Body of pancreas (tissue), 4 donors: ENCODE measurements around the gene KCNQ5. TPM values are rescaled to one million over a fixed set of nuclear protein-coding genes. Genes with fewer than 3 reads are reported as not detected.

Source experiments
- ATAC-seq: fragments of 150-250 bp; one replicate; pipeline ENCODE4 v1.9.1; 2016
- DNase-seq, 4 donors: peaks; one replicate each; pipeline ENCODE4 v3.0.0-alpha.2; 2019
- H3K27ac ChIP-seq, 4 donors: fragments of 200-600 bp; sonication (generic); 1 replicate in 3 of 4; 2 replicates in 1 of 4; pipeline versions ENCODE4 v1.5.1 to v1.6.1; 2016 to 2019; ENCODE audit warnings: mild to moderate bottlenecking in 1 of 4, mixed read lengths in 1 of 4, moderate library complexity in 1 of 4
- H3K27me3 ChIP-seq, 2 donors: fragments of 200-600 bp; sonication (generic); one replicate each; pipeline ENCODE4 v1.6.0; 2016; ENCODE audit warnings: mild to moderate bottlenecking in 1 of 2
- H3K36me3 ChIP-seq, 2 donors: fragments of 200-600 bp; sonication (generic); replicated peaks in 1 of 2; 2 replicates each; pipeline ENCODE4 v1.5.1; 2016; ENCODE audit warnings: low read depth in 2 of 2; ENCODE audit not compliant: insufficient read depth in 1 of 2
- H3K4me1 ChIP-seq: fragments of 200-600 bp; sonication (generic); one replicate; pipeline ENCODE4 v1.6.0; 2016
- H3K4me3 ChIP-seq, 2 donors: fragments of 200-600 bp; sonication (generic); 1 replicate in 1 of 2; 2 replicates in 1 of 2; pipeline ENCODE4 v1.5.1; 2016 to 2019
- H3K9me3 ChIP-seq, 3 donors: fragments of 200-600 bp; sonication (generic); 1 replicate in 2 of 3; 2 replicates in 1 of 3; pipeline ENCODE4 v1.5.1; 2016
- CTCF ChIP-seq, 7 experiments: fragments of 450-650 bp in 4 of 7; fragments of 200-600 bp in 3 of 7; sonication (generic) in 3 of 7; IDR thresholded peaks; one replicate each; pipeline ENCODE4 v1.5.1; 2016 to 2019; ENCODE audit warnings: antibody characterized with exemption in 7 of 7
- POLR2A ChIP-seq, 3 donors: fragments of 450-650 bp; IDR thresholded peaks; one replicate each; pipeline ENCODE4 v1.6.1; 2016; ENCODE audit warnings: antibody characterized with exemption in 3 of 3, mild to moderate bottlenecking in 2 of 3
- WGBS, 2 donors: methylation state at CpG; one replicate each; pipeline ENCODE4 v1.1.5; 2017; 5-methylcytosine and 5-hydroxymethylcytosine counted together
- intact Hi-C: fragments of 100-400 bp; cut with DNase I; formaldehyde crosslinking; loops from one replicate; pipeline ENCODE4 v1.15.1; 2023
- total RNA-seq, 2 donors: library from RNA; depleted of rRNA; stranded (reverse); fragments of >200 nt; gene quantifications; one replicate each; pipeline ENCODE4 v1.1.0, GENCODE V29; 2016

Gene KCNQ5
- total RNA-seq, 2 donors from 2014 or later, result 1.0 to 1.6 TPM

GRCh38 chr6:72953971-72954381 is 332.1 kb downstream of the KCNQ5 start:
- no peak for DNase-seq
- no peaks in the 10 kb centered on the region for H3K27me3 ChIP-seq
- no peaks in the 10 kb centered on the region for H3K4me1 ChIP-seq
- H3K27ac ChIP-seq, result no peak overlapping the region
- H3K36me3 ChIP-seq, result no peaks in the 10 kb centered on the region
- intact Hi-C loops, result no loop called here
- WGBS, 2 donors, result 16 to 25% methylated on average over 3 of the region's 3 CpGs
- no peak for ATAC-seq
- no peaks in the 10 kb centered on the region for H3K9me3 ChIP-seq
- TF ChIP-seq POLR2A (IDR thresholded peaks at IDR 0.05) (no peak), CTCF (IDR thresholded peaks at IDR 0.05) (no peak)
- H3K4me3 ChIP-seq, result no peak overlapping the region

GRCh38 chr6:72954716-72955115 is 332.9 kb downstream of the KCNQ5 start:
- no peaks in the 10 kb centered on the region for H3K36me3 ChIP-seq
- TF ChIP-seq POLR2A (IDR thresholded peaks at IDR 0.05) (no peak), CTCF (IDR thresholded peaks at IDR 0.05) (no peak)
- no peak overlapping the region for H3K27ac ChIP-seq
- intact Hi-C loops, result no loop called here
- no peaks in the 10 kb centered on the region for H3K9me3 ChIP-seq
- DNase-seq (no peak), ATAC-seq (no peak)
- 28 to 43% methylated on average over 4 of the region's 4 CpGs for WGBS, 2 donors
- no peaks in the 10 kb centered on the region for H3K4me1 ChIP-seq
- no peak overlapping the region for H3K4me3 ChIP-seq
- no peaks in the 10 kb centered on the region for H3K27me3 ChIP-seq

GRCh38 chr6:72955666-72956065 is 333.8 kb downstream of the KCNQ5 start:
- Histone ChIP-seq H3K4me3 (no peak overlapping the region), H3K9me3 (no peaks in the 10 kb centered on the region), H3K27ac (no peak overlapping the region), H3K36me3 (no peaks in the 10 kb centered on the region), H3K27me3 (no peaks in the 10 kb centered on the region), H3K4me1 (no peaks in the 10 kb centered on the region)
- intact Hi-C loops, result no loop called here
- no peak for TF ChIP-seq CTCF (IDR thresholded peaks at IDR 0.05)
- TF ChIP-seq POLR2A (IDR thresholded peaks at IDR 0.05), result no peak
- DNase-seq (no peak), ATAC-seq (no peak)
- WGBS, 2 donors, result 45 to 83% methylated on average over 2 of the region's 2 CpGs

GRCh38 chr6:72956272-72956671 is 334.4 kb downstream of the KCNQ5 start:
- no peaks in the 10 kb centered on the region for H3K27me3 ChIP-seq
- H3K4me1 ChIP-seq, result no peaks in the 10 kb centered on the region
- H3K9me3 ChIP-seq, result no peaks in the 10 kb centered on the region
- H3K36me3 ChIP-seq, result no peaks in the 10 kb centered on the region
- 60 to 68% methylated on average over 1 of the region's 1 CpG for WGBS, 2 donors
- intact Hi-C loops, result no loop called here
- ATAC-seq (no peak), DNase-seq (no peak)
- no peak overlapping the region for H3K27ac ChIP-seq
- TF ChIP-seq CTCF (IDR thresholded peaks at IDR 0.05), result no peak
- TF ChIP-seq POLR2A (IDR thresholded peaks at IDR 0.05), result no peak
- no peak overlapping the region for H3K4me3 ChIP-seq

- intact Hi-C loops, result no loop called here
Observed at GRCh38 chr6:72959821-72960220, 338.0 kb downstream of the KCNQ5 start.

More at GRCh38 chr6:72959821-72960220, 338.0 kb downstream of the KCNQ5 start:
- no peak for DNase-seq
- Histone ChIP-seq H3K4me3 (no peak overlapping the region), H3K36me3 (no peaks in the 10 kb centered on the region), H3K4me1 (no peaks in the 10 kb centered on the region), H3K27me3 (no peaks in the 10 kb centered on the region), H3K27ac (no peak overlapping the region), H3K9me3 (no peaks in the 10 kb centered on the region)
- TF ChIP-seq POLR2A (IDR thresholded peaks at IDR 0.05), result no peak
- TF ChIP-seq CTCF (IDR thresholded peaks at IDR 0.05), result no peak
- no peak for ATAC-seq
- WGBS, 2 donors, result 42 to 68% methylated on average over 2 of the region's 2 CpGs
